HL-60 (cell line): ENCODE measurements around the gene DELE1.

ENCODE experiments used
- DNase-seq, 2 experiments: peaks; one replicate each; pipeline ENCODE4 v3.0.0-alpha.2; 2010 to 2020; ENCODE audit warnings: low read depth in 1 of 2, low spot score in 1 of 2
- H3K27ac ChIP-seq: fragments of 250-450 bp; sonication (Bioruptor Pico); replicated peaks from 2 replicates; pipeline ENCODE4 v1.5.1; 2020; ENCODE audit warnings: mild to moderate bottlenecking, moderate library complexity
- H3K27me3 ChIP-seq: fragments of 250-450 bp; sonication (Bioruptor Pico); 2 replicates; pipeline ENCODE4 v1.5.1; 2021; ENCODE audit warnings: mild to moderate bottlenecking, moderate library complexity; ENCODE audit not compliant: insufficient read depth, poor library complexity, severe bottlenecking
- H3K4me3 ChIP-seq: replicated peaks from 2 replicates; pipeline ENCODE4 v1.5.1; 2011; ENCODE audit warnings: mild to moderate bottlenecking, control low read depth, low read length; ENCODE audit not compliant: insufficient read depth
- GABPA ChIP-seq: IDR thresholded peaks from 2 replicates; pipeline ENCODE4 v1.6.1; 2012; ENCODE audit warnings: low read depth
- POLR2AphosphoS5 ChIP-seq: IDR thresholded peaks from 2 replicates; pipeline ENCODE4 v1.6.1; 2012; ENCODE audit warnings: low read depth
- SPI1 ChIP-seq: IDR thresholded peaks from 2 replicates; pipeline ENCODE4 v1.6.1; 2012; ENCODE audit warnings: low read depth, mild to moderate bottlenecking, borderline replicate concordance
- TF ChIP-seq, protein P1 (sequence below): IDR thresholded peaks from one replicate; pipeline ENCODE4 v1.5.1; 2011; ENCODE audit warnings: low read length, control low read depth, inconsistent platforms; ENCODE audit not compliant: insufficient read depth
- TF ChIP-seq, protein P2 (sequence below): IDR thresholded peaks from 2 replicates; pipeline ENCODE4 v1.6.1; 2012; ENCODE audit warnings: low read depth; ENCODE audit not compliant: insufficient replicate concordance

The DELE1 gene

DNA sequence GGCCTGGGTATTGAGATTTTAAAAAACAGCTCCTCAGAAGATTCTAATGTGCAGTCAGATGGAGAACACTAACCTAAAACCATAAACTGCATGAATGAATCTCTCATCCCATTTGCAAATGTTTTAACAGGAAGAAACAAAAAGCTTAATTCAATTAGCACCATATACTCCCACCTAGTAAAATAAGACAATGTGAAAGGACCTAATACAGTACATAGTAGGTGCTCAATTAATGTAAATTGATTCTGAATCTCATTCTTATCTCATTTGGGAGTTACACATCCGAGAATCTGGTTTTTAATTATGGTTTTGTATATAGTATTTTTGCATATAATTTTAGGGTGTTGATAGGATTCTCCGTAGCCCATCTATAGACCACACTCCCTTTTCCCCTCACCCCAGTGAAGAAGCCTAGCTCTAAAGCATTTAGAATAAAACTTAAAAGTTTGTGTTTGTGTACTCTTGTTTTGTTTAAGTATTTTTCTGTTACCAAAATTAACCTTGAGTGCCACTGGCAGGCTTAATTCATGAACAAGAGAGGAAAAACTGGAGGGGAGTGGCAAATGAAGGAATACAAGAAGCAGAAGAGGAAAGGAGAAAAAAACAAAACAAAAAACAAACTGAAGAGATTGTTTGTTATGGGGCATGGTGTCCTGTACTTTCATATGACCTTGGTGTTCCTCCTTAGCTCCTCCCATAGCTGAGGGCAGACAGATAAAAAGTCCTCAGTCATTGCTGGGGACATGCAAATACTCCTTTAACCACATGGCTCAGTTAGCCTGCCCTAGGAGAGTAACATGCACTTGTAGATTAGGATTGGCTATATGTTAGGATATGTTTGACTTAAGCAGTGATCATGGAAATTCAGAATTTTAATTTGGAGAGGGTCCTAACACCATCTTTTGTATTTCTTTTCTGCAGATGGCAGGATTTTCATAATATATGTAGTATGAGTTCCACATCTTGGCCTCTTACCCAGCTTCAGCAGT, 46.4 kb downstream of the DELE1 start:
- peak in 1 of 2 experiments; percentile 71 for DNase-seq
- TF ChIP-seq GABPA (no peak), POLR2AphosphoS5 (peak; percentile 34; the same call in 1 of the 2 replicates), SPI1 (no peak)
- peak overlapping the region; percentile 93 for H3K27ac ChIP-seq
- H3K27me3 ChIP-seq: no peaks in the 10 kb centered on the region
- peak overlapping the region; percentile 54 for H3K4me3 ChIP-seq

DNA sequence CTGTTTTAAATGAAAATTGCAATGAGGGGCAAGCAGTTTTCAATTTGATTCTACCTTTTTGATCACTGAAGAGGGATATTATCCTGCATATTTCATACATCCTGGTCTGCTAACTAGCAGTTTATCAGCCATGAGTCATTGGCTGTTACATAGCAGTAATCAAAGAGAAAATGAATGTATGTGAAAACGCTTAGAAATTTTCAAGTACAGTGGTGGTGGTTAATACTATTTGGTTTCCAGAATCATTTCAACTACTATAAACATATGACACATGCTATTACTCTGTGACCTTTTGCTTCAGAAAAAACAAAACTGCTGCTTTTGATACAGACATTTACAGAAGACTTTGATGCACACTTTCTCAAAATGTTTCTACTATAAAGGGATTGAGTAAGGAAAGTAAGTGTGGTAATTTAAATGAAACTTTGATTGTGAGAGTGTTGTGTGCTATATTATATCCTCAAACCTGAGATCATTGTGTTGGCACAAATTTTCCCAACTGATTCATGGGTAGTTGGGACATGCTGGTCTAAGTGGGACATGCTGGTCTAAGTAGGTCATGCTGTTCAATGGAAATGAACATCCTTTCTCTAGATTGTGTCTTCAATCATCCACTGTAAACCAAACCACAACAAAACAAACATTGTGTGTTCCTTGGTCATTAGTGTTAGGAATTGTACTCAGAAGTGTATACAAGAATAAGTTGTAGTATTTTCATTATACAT, 50.4 kb downstream of the DELE1 start:
- DNase-seq: no peak
- Histone ChIP-seq H3K27me3 (no peaks in the 10 kb centered on the region), H3K4me3 (no peak overlapping the region), H3K27ac (no peak overlapping the region)
- TF ChIP-seq, protein P1, sequence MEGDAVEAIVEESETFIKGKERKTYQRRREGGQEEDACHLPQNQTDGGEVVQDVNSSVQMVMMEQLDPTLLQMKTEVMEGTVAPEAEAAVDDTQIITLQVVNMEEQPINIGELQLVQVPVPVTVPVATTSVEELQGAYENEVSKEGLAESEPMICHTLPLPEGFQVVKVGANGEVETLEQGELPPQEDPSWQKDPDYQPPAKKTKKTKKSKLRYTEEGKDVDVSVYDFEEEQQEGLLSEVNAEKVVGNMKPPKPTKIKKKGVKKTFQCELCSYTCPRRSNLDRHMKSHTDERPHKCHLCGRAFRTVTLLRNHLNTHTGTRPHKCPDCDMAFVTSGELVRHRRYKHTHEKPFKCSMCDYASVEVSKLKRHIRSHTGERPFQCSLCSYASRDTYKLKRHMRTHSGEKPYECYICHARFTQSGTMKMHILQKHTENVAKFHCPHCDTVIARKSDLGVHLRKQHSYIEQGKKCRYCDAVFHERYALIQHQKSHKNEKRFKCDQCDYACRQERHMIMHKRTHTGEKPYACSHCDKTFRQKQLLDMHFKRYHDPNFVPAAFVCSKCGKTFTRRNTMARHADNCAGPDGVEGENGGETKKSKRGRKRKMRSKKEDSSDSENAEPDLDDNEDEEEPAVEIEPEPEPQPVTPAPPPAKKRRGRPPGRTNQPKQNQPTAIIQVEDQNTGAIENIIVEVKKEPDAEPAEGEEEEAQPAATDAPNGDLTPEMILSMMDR: no peak
- TF ChIP-seq GABPA (no peak), SPI1 (no peak), POLR2AphosphoS5 (no peak)
- TF ChIP-seq, protein P2, sequence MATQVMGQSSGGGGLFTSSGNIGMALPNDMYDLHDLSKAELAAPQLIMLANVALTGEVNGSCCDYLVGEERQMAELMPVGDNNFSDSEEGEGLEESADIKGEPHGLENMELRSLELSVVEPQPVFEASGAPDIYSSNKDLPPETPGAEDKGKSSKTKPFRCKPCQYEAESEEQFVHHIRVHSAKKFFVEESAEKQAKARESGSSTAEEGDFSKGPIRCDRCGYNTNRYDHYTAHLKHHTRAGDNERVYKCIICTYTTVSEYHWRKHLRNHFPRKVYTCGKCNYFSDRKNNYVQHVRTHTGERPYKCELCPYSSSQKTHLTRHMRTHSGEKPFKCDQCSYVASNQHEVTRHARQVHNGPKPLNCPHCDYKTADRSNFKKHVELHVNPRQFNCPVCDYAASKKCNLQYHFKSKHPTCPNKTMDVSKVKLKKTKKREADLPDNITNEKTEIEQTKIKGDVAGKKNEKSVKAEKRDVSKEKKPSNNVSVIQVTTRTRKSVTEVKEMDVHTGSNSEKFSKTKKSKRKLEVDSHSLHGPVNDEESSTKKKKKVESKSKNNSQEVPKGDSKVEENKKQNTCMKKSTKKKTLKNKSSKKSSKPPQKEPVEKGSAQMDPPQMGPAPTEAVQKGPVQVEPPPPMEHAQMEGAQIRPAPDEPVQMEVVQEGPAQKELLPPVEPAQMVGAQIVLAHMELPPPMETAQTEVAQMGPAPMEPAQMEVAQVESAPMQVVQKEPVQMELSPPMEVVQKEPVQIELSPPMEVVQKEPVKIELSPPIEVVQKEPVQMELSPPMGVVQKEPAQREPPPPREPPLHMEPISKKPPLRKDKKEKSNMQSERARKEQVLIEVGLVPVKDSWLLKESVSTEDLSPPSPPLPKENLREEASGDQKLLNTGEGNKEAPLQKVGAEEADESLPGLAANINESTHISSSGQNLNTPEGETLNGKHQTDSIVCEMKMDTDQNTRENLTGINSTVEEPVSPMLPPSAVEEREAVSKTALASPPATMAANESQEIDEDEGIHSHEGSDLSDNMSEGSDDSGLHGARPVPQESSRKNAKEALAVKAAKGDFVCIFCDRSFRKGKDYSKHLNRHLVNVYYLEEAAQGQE: no peak

DNA sequence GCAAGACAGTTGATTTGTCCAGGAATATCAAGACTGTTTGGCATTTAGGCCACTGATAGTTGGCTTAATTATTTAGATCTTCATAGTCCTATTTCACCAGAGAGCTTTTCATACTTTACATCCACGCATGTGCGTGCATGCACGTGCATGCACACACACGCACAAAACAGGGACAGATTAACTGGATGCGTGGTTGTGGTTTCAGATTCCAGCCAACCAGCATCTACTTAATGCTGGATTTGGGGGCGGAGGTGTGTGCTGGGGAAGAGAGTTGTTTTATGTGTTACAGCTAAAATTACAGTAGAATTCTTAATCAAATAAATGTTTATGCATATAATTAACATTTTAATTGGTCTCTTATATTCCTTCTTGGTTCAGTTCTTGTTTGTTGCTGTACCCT, 52.5 kb downstream of the DELE1 start:
- Histone ChIP-seq H3K27me3 (no peaks in the 10 kb centered on the region), H3K27ac (no peak overlapping the region), H3K4me3 (no peak overlapping the region)
- TF ChIP-seq SPI1 (no peak), POLR2AphosphoS5 (no peak), GABPA (no peak)
- TF ChIP-seq, protein P1: no peak
- TF ChIP-seq, protein P2: no peak
- no peak for DNase-seq

DNA sequence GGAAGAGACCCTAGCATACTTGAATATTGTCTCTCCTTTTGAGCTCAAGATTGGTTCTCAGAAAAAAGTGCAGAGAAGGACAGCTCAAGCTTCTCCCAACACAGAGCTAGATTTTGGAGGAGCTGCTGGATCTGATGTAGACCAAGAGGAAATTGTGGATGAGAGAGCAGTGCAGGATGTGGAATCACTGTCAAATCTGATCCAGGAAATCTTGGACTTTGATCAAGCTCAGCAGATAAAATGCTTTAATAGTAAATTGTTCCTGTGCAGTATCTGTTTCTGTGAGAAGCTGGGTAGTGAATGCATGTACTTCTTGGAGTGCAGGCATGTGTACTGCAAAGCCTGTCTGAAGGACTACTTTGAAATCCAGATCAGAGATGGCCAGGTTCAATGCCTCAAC, 54.7 kb downstream of the DELE1 start:
- Histone ChIP-seq H3K27ac (no peak overlapping the region), H3K4me3 (no peak overlapping the region), H3K27me3 (no peaks in the 10 kb centered on the region)
- no peak for TF ChIP-seq POLR2AphosphoS5
- no peak for TF ChIP-seq SPI1
- TF ChIP-seq, protein P1: no peak
- TF ChIP-seq, protein P2: no peak
- TF ChIP-seq GABPA: no peak
- no peak for DNase-seq
